Heart right ventricle (tissue), 16 donors: ENCODE data around the gene TM2D1. TPM values are rescaled to one million over a fixed set of nuclear protein-coding genes. Genes with fewer than 3 reads are reported as not detected.
"Not testable (repeated sequence)": the region's sequence is repeated elsewhere in the genome, so short reads cannot be mapped to it uniquely, and the experiment has no call there.

Source experiments
- ATAC-seq, 8 donors: fragments of 200-7000 bp; cut with Tn5 transposase; one replicate each; pipeline ENCODE4 v1.9.1; 2020; ENCODE audit warnings: mild to moderate bottlenecking in 8 of 8, moderate library complexity in 8 of 8, moderate number of reproducible peaks in 1 of 8
- DNase-seq, 2 donors: peaks; one replicate each; pipeline ENCODE4 v3.0.0-alpha.2; 2020
- H3K27ac ChIP-seq, 10 donors: fragments of 200-600 bp; sonication (generic) in 2 of 10; one replicate each; pipeline versions ENCODE4 v1.5.0 to v1.8.0; 2020 to 2022; ENCODE audit warnings: mild to moderate bottlenecking in 3 of 10
- H3K27me3 ChIP-seq, 7 donors: fragments of 200-600 bp; one replicate each; pipeline ENCODE4 v1.8.0; 2021 to 2022; ENCODE audit warnings: mild to moderate bottlenecking in 2 of 7
- H3K36me3 ChIP-seq, 9 donors: fragments of 200-600 bp; sonication (generic) in 1 of 9; one replicate each; pipeline versions ENCODE4 v1.5.0 to v1.8.0; 2020 to 2022; ENCODE audit warnings: mild to moderate bottlenecking in 2 of 9
- H3K4me1 ChIP-seq, 9 donors: fragments of 200-600 bp; sonication (generic) in 1 of 9; one replicate each; pipeline versions ENCODE4 v1.5.0 to v1.8.0; 2020 to 2022; ENCODE audit warnings: mild to moderate bottlenecking in 4 of 9
- H3K4me3 ChIP-seq, 10 donors: fragments of 200-600 bp; sonication (generic) in 2 of 10; one replicate each; pipeline versions ENCODE4 v1.5.0 to v1.8.0; 2020 to 2022; ENCODE audit warnings: mild to moderate bottlenecking in 7 of 10, moderate library complexity in 2 of 10
- H3K9me3 ChIP-seq, 11 donors: fragments of 200-600 bp in 10 of 11; sonication (generic) in 2 of 11; one replicate each; pipeline versions ENCODE4 v1.5.0 to v1.8.0; 2013 to 2022; ENCODE audit warnings: mild to moderate bottlenecking in 2 of 11, control low read depth in 1 of 11, moderate library complexity in 1 of 11
- WGBS, 2 donors: extraction: QIAGEN DNeasy Blood & Tissue Kit; methylation state at CpG; one replicate each; pipeline ENCODE4 v1.1.7; 2013; ENCODE audit warnings: inconsistent platforms in 1 of 2; 5-methylcytosine and 5-hydroxymethylcytosine counted together
- intact Hi-C, 10 donors: fragments of 100-400 bp; cut with DNase I; formaldehyde crosslinking; loops; one replicate each; pipeline versions ENCODE4 v1.11.1 to v1.14.2; 2022
- polyA plus RNA-seq, 2 donors: library from polyadenylated mRNA; stranded (reverse); fragments of 200-250 nt; gene quantifications; one replicate each; pipeline ENCODE4 v1.2.3, GENCODE V29; 2013
- total RNA-seq, 10 donors: library from RNA; stranded (reverse); fragmentation: NEBNext Ultra II Directional in 3 of 10; extraction: Animal tissue kit (Norgen Biotek cat#: 25700) in 3 of 10; gene quantifications; one replicate each; pipeline versions ENCODE4 v1.2.1 to v1.2.4, GENCODE V29; 2021 to 2023
- TF ChIP-seq, protein P1 (sequence below), 9 donors: fragments of 200-600 bp; sonication (generic) in 2 of 9; IDR thresholded peaks; one replicate each; pipeline versions ENCODE4 v1.5.0 to v1.8.0; 2021 to 2022; ENCODE audit warnings: antibody characterized with exemption in 9 of 9, mild to moderate bottlenecking in 5 of 9, moderate library complexity in 1 of 9
- donor health status: Arrhythmogenic right ventricular cardiomyopathy.
- donor health status: ischemic (EF 13 %, LVEDD 7.1; RV severe dilation, severe dysfunction).
- donor health status: healthy with polysubstance abuse.
- donor health status: DM: no; HTN: yes; CAD: no.
- donor health status: DM: no; HTN: no; CAD: no.
- donor health status: ischemic (EF 25% LVEDD 6.9; RV normal size, moderate dysfunction).
- donor health status: ischemic (EF 25% LVEDD 5.7; RV mildly dilated, moderate dysfunction).
- donor health status: healthy.
- donor health status: DM: yes; HTN: yes; CAD: no.
- donor health status: Ischemic cardiomyopathy.
- donor health status: ischemic (EF 35%, LVEDD 5.7; RV mildly dilated, moderate dysfunction).
- donor health status: nonischemic (EF 11% LVEDD 7.7; RV severe dilation, severe dysfunction).
- donor health status: DM: yes; HTN: yes; CAD: no.
- donor health status: PGD.
- donor health status: ischemic (EF 29% LVEDD 5.4; RV normal size, mild dysfunction).
- donor health status: nonischemic (EF 23%, LVEDD 6.1; RV moderate dilation, normal function).

Gene TM2D1
- total and polyA plus RNA-seq, 12 donors, result 12.9 to 44.7 (median 36.2) TPM

DNA sequence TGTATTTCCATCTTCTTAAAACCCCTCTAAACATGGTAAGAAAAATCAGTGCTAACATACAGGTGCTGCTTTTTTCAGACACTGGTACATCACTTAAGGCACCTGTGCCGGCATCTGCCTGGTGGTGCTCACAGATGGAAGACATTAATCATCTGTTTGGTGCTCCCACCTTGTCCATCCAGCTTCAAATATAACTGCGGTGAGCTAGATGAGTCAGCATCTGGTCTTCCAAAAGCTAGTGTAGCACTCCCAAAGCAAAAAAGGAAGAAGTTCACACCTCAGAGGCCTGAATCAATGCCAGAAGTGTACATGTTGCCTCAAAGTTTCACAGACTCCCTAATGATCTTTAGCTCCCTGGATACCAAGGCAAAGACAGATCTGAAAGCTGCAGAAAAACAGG is 44.4 kb downstream of the TM2D1 start:
- 85 to 91% methylated on average over 2 of the region's 2 CpGs for WGBS, 2 donors
- ATAC-seq, result no peak
- TF ChIP-seq, protein P1, sequence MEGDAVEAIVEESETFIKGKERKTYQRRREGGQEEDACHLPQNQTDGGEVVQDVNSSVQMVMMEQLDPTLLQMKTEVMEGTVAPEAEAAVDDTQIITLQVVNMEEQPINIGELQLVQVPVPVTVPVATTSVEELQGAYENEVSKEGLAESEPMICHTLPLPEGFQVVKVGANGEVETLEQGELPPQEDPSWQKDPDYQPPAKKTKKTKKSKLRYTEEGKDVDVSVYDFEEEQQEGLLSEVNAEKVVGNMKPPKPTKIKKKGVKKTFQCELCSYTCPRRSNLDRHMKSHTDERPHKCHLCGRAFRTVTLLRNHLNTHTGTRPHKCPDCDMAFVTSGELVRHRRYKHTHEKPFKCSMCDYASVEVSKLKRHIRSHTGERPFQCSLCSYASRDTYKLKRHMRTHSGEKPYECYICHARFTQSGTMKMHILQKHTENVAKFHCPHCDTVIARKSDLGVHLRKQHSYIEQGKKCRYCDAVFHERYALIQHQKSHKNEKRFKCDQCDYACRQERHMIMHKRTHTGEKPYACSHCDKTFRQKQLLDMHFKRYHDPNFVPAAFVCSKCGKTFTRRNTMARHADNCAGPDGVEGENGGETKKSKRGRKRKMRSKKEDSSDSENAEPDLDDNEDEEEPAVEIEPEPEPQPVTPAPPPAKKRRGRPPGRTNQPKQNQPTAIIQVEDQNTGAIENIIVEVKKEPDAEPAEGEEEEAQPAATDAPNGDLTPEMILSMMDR (IDR thresholded peaks at IDR 0.05), result no peak
- Histone ChIP-seq H3K27me3 (no peaks in the 10 kb centered on the region), H3K4me3 (no peak overlapping the region), H3K4me1 (no peaks in the 10 kb centered on the region), H3K36me3 (peaks cover 0 to 74% (median 0%) of the 10 kb centered on the region in 9 donors), H3K27ac (no peak overlapping the region), H3K9me3 (no peaks in the 10 kb centered on the region)
- intact Hi-C loops, result no loop called here
- DNase-seq, result no peak

DNA sequence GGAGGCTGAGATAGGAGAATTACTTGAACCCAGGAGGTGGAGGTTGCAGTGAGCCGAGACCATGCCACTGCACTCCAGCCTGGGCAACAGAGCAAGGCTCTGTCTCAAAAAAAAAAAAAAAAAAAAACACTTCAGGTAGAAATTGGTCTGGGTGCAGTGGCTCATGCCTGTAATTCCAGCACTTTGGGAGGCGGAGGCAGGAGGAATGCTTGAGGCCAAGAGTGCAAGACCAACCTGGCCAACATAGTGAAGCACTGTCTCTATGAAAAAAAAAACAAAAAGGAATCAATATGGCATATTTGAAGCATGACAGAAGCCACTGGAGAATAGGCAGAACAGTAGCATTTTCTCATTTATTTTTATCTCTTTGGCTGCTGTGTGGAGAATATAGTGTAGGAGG is 48.1 kb downstream of the TM2D1 start:
- H3K36me3 ChIP-seq, result peaks cover 0 to 40% (median 0%) of the 10 kb centered on the region in 9 donors
- intact Hi-C loops, H3K4me1 ChIP-seq, H3K9me3 ChIP-seq, H3K27me3 ChIP-seq, H3K4me3 ChIP-seq, H3K27ac ChIP-seq, ATAC-seq, DNase-seq: not testable (repeated sequence)
- WGBS, 2 donors, result 97 to 99% methylated on average over 2 of the region's 2 CpGs

DNA sequence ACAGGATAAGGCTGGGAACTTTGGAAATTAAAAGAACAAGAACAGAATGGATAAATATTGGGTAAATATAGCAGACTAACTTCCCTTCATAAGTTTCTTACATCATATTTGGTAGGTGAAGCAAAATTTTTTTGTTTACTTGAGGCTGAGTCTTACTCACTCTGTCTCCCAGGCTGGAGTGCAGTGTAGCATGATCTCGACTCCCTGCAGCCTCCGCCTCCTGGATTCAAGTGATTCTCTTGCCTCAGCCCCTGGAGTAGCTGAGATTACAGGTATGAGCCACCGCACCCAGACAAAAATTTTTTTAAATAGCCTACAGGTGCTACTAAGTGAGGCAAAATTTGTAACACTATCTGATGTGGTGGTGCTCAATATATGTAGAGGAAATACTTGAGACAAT is 50.7 kb downstream of the TM2D1 start:
- intact Hi-C loops, result no loop called here
- DNase-seq, result no peak
- TF ChIP-seq, protein P1 (IDR thresholded peaks at IDR 0.05), result no peak
- no peak overlapping the region for H3K27ac ChIP-seq
- no peak for ATAC-seq
- no peak overlapping the region for H3K4me3 ChIP-seq
- H3K9me3 ChIP-seq, result no peaks in the 10 kb centered on the region
- H3K4me1 ChIP-seq, result peaks cover 0 to 10% (median 0%) of the 10 kb centered on the region in 9 donors
- no peaks in the 10 kb centered on the region for H3K27me3 ChIP-seq
- H3K36me3 ChIP-seq, result peaks cover 0 to 14% (median 0%) of the 10 kb centered on the region in 9 donors
- WGBS, 2 donors, result 62 to 80% methylated on average over 3 of the region's 3 CpGs

DNA sequence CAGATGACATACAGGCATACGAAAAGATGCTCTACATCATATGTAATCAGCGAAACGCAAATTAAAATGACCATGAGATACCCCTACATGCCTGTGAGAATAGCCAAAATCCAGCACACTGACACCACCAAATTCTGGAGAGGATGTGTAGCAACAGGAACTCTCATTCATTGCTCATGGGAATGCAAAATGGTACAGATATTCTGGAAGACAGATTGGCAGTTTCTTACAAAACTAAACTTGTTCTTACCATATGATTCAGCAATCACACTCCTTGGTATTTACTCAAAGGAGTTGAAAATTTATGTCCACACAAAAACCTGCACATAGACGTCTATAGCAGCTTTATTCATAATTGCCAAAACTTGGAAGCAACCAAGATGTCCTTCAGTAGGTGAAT is 52.6 kb downstream of the TM2D1 start:
- DNase-seq (no peak), ATAC-seq (no peak)
- Histone ChIP-seq H3K4me3 (no peak overlapping the region), H3K36me3 (no peaks in the 10 kb centered on the region), H3K27ac (no peak overlapping the region), H3K9me3 (no peaks in the 10 kb centered on the region), H3K4me1 (peaks cover 0 to 10% (median 0%) of the 10 kb centered on the region in 9 donors), H3K27me3 (no peaks in the 10 kb centered on the region)
- intact Hi-C loops, result no loop called here
- WGBS, 2 donors, result 94% methylated on average over 4 of the region's 4 CpGs
- TF ChIP-seq, protein P1 (IDR thresholded peaks at IDR 0.05), result no peak

DNA sequence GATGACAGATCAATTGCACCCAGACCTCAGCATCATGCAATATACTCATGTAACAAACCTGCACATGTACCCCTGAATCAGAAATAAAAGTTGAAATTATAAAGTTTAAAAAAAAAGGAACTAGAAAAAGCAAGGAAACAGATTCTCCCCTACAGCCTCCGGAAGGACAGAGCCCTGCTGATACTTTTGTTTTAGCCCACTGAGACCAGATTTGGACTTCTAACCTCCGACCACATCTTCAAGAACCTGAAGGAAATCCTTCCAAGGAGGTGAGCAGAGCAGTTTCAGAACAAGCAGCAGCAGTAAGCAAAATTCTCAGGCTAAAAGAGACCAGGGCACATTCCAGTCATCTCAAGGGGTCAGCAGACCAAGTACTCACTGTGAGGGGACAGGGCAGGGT is 54.5 kb downstream of the TM2D1 start:
- no peak for DNase-seq
- WGBS, 2 donors, result 82 to 83% methylated on average over 2 of the region's 2 CpGs
- ATAC-seq, result no peak
- H3K27ac ChIP-seq, result no peak overlapping the region
- TF ChIP-seq, protein P1 (IDR thresholded peaks at IDR 0.05), result no peak
- H3K4me3 ChIP-seq, result no peak overlapping the region
- H3K4me1 ChIP-seq, result peaks cover 0 to 10% (median 0%) of the 10 kb centered on the region in 9 donors
- intact Hi-C loops, result no loop called here
- H3K36me3 ChIP-seq, result no peaks in the 10 kb centered on the region
- no peaks in the 10 kb centered on the region for H3K27me3 ChIP-seq
- H3K9me3 ChIP-seq, result no peaks in the 10 kb centered on the region
